ENCODE results near the gene KIAA1217. TPM values are rescaled to one million over a fixed set of nuclear protein-coding genes. Genes with fewer than 3 reads are reported as not detected.

KIAA1217 gene
- total and polyA plus RNA-seq, 2 of the 8 experiments (the other 6 are each of a cell fraction or from before 2014, with no cell fraction given) = 4.5 to 15.6 TPM

GRCh38 chr10:24246365-24246764 is 37.4 kb downstream of the KIAA1217 start:
- Histone ChIP-seq H3K56ac (replicated peaks; ENCODE audit: insufficient read length, low read depth, low read length) (no peak overlapping the region), H3K79me2 (ENCODE audit: control insufficient read depth in 1 of 2, insufficient read depth in 2 of 2, low read length in 2 of 2) (no peaks in the 10 kb centered on the region; a peak in 1 of 4 replicates), H2BK20ac (ENCODE audit: low read length) (no peak overlapping the region), H4K20me1 (replicated peaks in 1 of 2; ENCODE audit: control insufficient read depth in 1 of 2, insufficient read depth in 2 of 2, low read length in 2 of 2) (no peaks in the 10 kb centered on the region), H3K23ac (ENCODE audit: insufficient read length) (no peak overlapping the region), H2AK5ac (ENCODE audit: low read depth, low read length) (no peak overlapping the region), H4K8ac (ENCODE audit: extremely low read depth, insufficient read depth, low read length) (no peak overlapping the region), H3K4me3 (ENCODE audit: extremely low read depth in 1 of 4, insufficient read depth in 2 of 4, low read depth in 3 of 4, low read length in 4 of 4) (no peak overlapping the region), H3K27me3 (replicated peaks in 1 of 4; ENCODE audit: control insufficient read depth in 3 of 4, extremely low read depth in 1 of 4, insufficient read depth in 3 of 4, low read length in 3 of 4) (no peaks in the 10 kb centered on the region), H3K18ac (ENCODE audit: extremely low read depth, low read length) (no peak overlapping the region), H3K27ac (ENCODE audit: low read depth, low read length) (no peak overlapping the region), H2BK15ac (ENCODE audit: low read length) (no peak overlapping the region), H3K4ac (replicated peaks; ENCODE audit: insufficient read length, low read depth, low read length) (no peak overlapping the region), H3K4me2 (ENCODE audit: insufficient read depth in 1 of 2, low read depth in 2 of 2, low read length in 2 of 2) (no peak overlapping the region), H2AFZ (ENCODE audit: low read length) (no peak overlapping the region), H4K91ac (replicated peaks; ENCODE audit: insufficient read length, low read length) (no peak overlapping the region), H3K79me1 (ENCODE audit: low read depth, low read length) (peaks cover 2% of the 10 kb centered on the region; the same call in 1 of the 2 replicates), H3K9ac (replicated peaks in 1 of 4; ENCODE audit: extremely low read depth in 1 of 4, low read depth in 3 of 4, low read length in 3 of 4) (no peak overlapping the region), H2BK120ac (replicated peaks; ENCODE audit: low read depth, low read length) (no peak overlapping the region), H3K36me3 (ENCODE audit: control insufficient read depth in 2 of 4, insufficient read depth in 4 of 4, low read length in 3 of 4) (no peaks in the 10 kb centered on the region), H4K5ac (ENCODE audit: insufficient read length, low read depth, low read length) (no peak overlapping the region), H3K14ac (ENCODE audit: insufficient read length) (no peak overlapping the region), H2BK12ac (ENCODE audit: low read depth, low read length) (no peak overlapping the region), H3K9me3 (ENCODE audit: insufficient read depth in 2 of 2, low read depth in 1 of 2, low read length in 1 of 2) (no peaks in the 10 kb centered on the region), H2BK5ac (ENCODE audit: low read depth, low read length) (no peak overlapping the region), H3K23me2 (ENCODE audit: low read depth, low read length) (no peaks in the 10 kb centered on the region), H3K4me1 (replicated peaks in 1 of 4; ENCODE audit: control insufficient read depth in 3 of 4, insufficient read depth in 4 of 4, low read length in 3 of 4) (peaks cover 3 to 8% (median 6%) of the 10 kb centered on the region in 4 experiments; a peak in 5 of 7 replicates)
- DNase-seq (ENCODE audit: low read depth in 1 of 2, low spot score in 2 of 2) (no peak), FAIRE-seq (no peak)
- ChIA-PET POLR2A (ENCODE audit: partially characterized antibody) (no interaction called here), CTCF (ENCODE audit: partially characterized antibody) (no interaction called here)
- 81% methylated on average over 5 of the region's 5 CpGs; no CpG with 5 or more reads in 1 of the 2 experiments for WGBS, 2 experiments (ENCODE audit: extremely low coverage in 1 of 2, insufficient coverage in 1 of 2, insufficient read length in 1 of 2, insufficient replicate concordance in 2 of 2, low coverage in 1 of 2, low lambda C conversion rate in 2 of 2, missing lambda C conversion rate in 1 of 2)
- TF ChIP-seq SP1 (IDR thresholded peaks at IDR 0.05; ENCODE audit: low read depth, low read length) (no peak), RXRA (IDR thresholded peaks at IDR 0.05; ENCODE audit: insufficient read depth, low read depth, low read length) (no peak), ZNF274 (IDR thresholded peaks at IDR 0.05; ENCODE audit: borderline replicate concordance, extremely low read depth, low read length) (no peak), PHF8 (conservative IDR thresholded peaks at IDR 0.05; ENCODE audit: low read depth, low read length) (no peak), TCF12 (IDR thresholded peaks at IDR 0.05; ENCODE audit: low read depth, low read length) (no peak), KDM1A (IDR thresholded peaks at IDR 0.05; ENCODE audit: borderline replicate concordance, low read length) (no peak), SIX5 (IDR thresholded peaks at IDR 0.05; ENCODE audit: low read depth, low read length) (no peak), CEBPB (IDR thresholded peaks at IDR 0.05; ENCODE audit: low read depth, low read length) (no peak), GTF2F1 (IDR thresholded peaks at IDR 0.05; ENCODE audit: borderline replicate concordance, low read depth, low read length) (no peak), CREB1 (IDR thresholded peaks at IDR 0.05) (no peak), TAF1 (IDR thresholded peaks at IDR 0.05; ENCODE audit: low read depth, low read length) (no peak), SP4 (IDR thresholded peaks at IDR 0.05; ENCODE audit: low read length) (no peak)

Measured in H1 (cell line).